GM13977 (cell line): ENCODE measurements around the gene ZNRF2.

Experiments used
- DNase-seq: peaks from one replicate; pipeline ENCODE4 v3.0.0; 2012; ENCODE audit warnings: low spot score
- CTCF ChIP-seq: IDR thresholded peaks from 2 replicates; pipeline ENCODE4 v1.5.1; 2012; ENCODE audit warnings: mild to moderate bottlenecking, control low read depth; ENCODE audit not compliant: insufficient read depth; ENCODE audit errors: extremely low read depth, missing control alignments
- in situ Hi-C: fragments of 300-500 bp; cut with MboI; formaldehyde crosslinking; loops from one replicate; pipeline ENCODE4 v1.12.0; 2022; ENCODE audit warnings: low sequenced_read_pairs, low pct_unique_long_range_greater_than_20kb, mixed read lengths, inconsistent platforms; ENCODE audit not compliant: unreplicated experiment

The ZNRF2 gene

GRCh38 chr7:30389791-30390190 lies 105.4 kb downstream of the ZNRF2 start:
- TF ChIP-seq CTCF: no peak
- DNase-seq: no peak
- in situ Hi-C loops: no loop called here

GRCh38 chr7:30390736-30391636 lies 106.6 kb downstream of the ZNRF2 start:
- in situ Hi-C loops: no loop called here
- TF ChIP-seq CTCF: no peak
- DNase-seq: no peak

- no peak for DNase-seq
- in situ Hi-C loops: no loop called here
- no peak for TF ChIP-seq CTCF
Observed at GRCh38 chr7:30391806-30392205, 107.4 kb downstream of the ZNRF2 start.

- no peak for TF ChIP-seq CTCF
- DNase-seq: no peak
- in situ Hi-C loops: no loop called here
Observed at GRCh38 chr7:30395676-30396075, 111.3 kb downstream of the ZNRF2 start.

- in situ Hi-C loops: no loop called here
- TF ChIP-seq CTCF: peak; percentile 38
Observed at GRCh38 chr7:30396389-30396788, 112.0 kb downstream of the ZNRF2 start.

GRCh38 chr7:30403477-30403876 lies 119.1 kb downstream of the ZNRF2 start:
- no peak for DNase-seq
- in situ Hi-C loops: no loop called here
- TF ChIP-seq CTCF: no peak

More at GRCh38 chr7:30396389-30396788, 112.0 kb downstream of the ZNRF2 start:
- no peak for DNase-seq
